HEK293 (cell line): ENCODE results near the gene GTPBP1.

Source experiments
- CTCF ChIA-PET: fragments of 350-600 bp; formaldehyde crosslinking; extraction: SDS; loops from one replicate; lab custom pipeline; 2021; ENCODE audit warnings: antibody characterized with exemption; lab: Yijun Ruan, JAX
- POLR2A ChIA-PET: fragments of 300-600 bp; formaldehyde crosslinking; extraction: SDS; loops from one replicate; lab custom pipeline; 2020; ENCODE audit warnings: antibody characterized with exemption, inconsistent platforms; lab: Yijun Ruan, JAX
- H3K27ac ChIP-seq: fragments of 200-500 bp; sonication (Bioruptor generic); 2 replicates; pipeline ENCODE4 v1.5.1; 2014; ENCODE audit warnings: low read depth, low read length, control low read depth, inconsistent platforms; ENCODE audit errors: extremely low read depth
- H3K36me3 ChIP-seq, 2 experiments: fragments of 200-500 bp in 1 of 2; sonication (Bioruptor generic) in 1 of 2; 1 replicate in 1 of 2; 2 replicates in 1 of 2; pipeline ENCODE4 v1.5.1; 2014 to 2017; ENCODE audit warnings: inconsistent platforms in 2 of 2, low read length in 2 of 2; ENCODE audit not compliant: control insufficient read depth in 2 of 2, insufficient read depth in 1 of 2
- H3K4me1 ChIP-seq: fragments of 200-500 bp; sonication (Bioruptor generic); 2 replicates; pipeline ENCODE4 v1.5.1; 2014; ENCODE audit warnings: mild to moderate bottlenecking, low read length, inconsistent platforms; ENCODE audit not compliant: control insufficient read depth, insufficient read depth
- H3K4me3 ChIP-seq: 2 replicates; pipeline ENCODE4 v1.5.1; 2011; ENCODE audit warnings: low read depth, mild to moderate bottlenecking, control low read depth, low read length, moderate library complexity
- H3K9me3 ChIP-seq: fragments of 200-500 bp; sonication (Bioruptor generic); 2 replicates; pipeline ENCODE4 v1.5.1; 2014; ENCODE audit warnings: low read depth, low read length, inconsistent platforms; ENCODE audit not compliant: control insufficient read depth, insufficient read depth
- CTCF ChIP-seq: fragments of 450-650 bp; formaldehyde crosslinking; IDR thresholded peaks from 2 replicates; pipeline ENCODE4 v1.5.1; 2016; ENCODE audit warnings: missing biosample characterization, missing genetic modification characterization
- SCRT2 ChIP-seq: fragments of 450-650 bp; formaldehyde crosslinking; IDR thresholded peaks from 2 replicates; pipeline ENCODE4 v1.5.1; 2016; ENCODE audit warnings: missing biosample characterization, missing genetic modification characterization
- ZBTB17 ChIP-seq: fragments of 450-650 bp; formaldehyde crosslinking; IDR thresholded peaks from 2 replicates; pipeline ENCODE4 v1.5.1; 2016; ENCODE audit warnings: missing biosample characterization, missing genetic modification characterization
- ZNF280D ChIP-seq: fragments of 450-650 bp; formaldehyde crosslinking; IDR thresholded peaks from 2 replicates; pipeline ENCODE4 v1.5.1; 2016; ENCODE audit warnings: missing biosample characterization, missing genetic modification characterization
- ZNF449 ChIP-seq: fragments of 450-650 bp; formaldehyde crosslinking; IDR thresholded peaks from 2 replicates; pipeline ENCODE4 v1.5.1; 2017; ENCODE audit warnings: missing biosample characterization, mild to moderate bottlenecking, missing genetic modification characterization, moderate library complexity
- ZNF549 ChIP-seq: fragments of 450-650 bp; IDR thresholded peaks from 2 replicates; pipeline ENCODE4 v1.5.1; 2018; ENCODE audit warnings: missing biosample characterization, missing genetic modification characterization, mild to moderate bottlenecking, inconsistent platforms, moderate library complexity
- ZNF660 ChIP-seq: fragments of 450-650 bp; IDR thresholded peaks from 2 replicates; pipeline ENCODE4 v1.5.1; 2018; ENCODE audit warnings: missing biosample characterization, mild to moderate bottlenecking, missing genetic modification characterization
- ZNF670 ChIP-seq: fragments of 450-650 bp; formaldehyde crosslinking; IDR thresholded peaks from 2 replicates; pipeline ENCODE4 v1.5.1; 2016; ENCODE audit warnings: missing biosample characterization, missing genetic modification characterization, low read depth
- ZNF701 ChIP-seq: fragments of 450-650 bp; formaldehyde crosslinking; IDR thresholded peaks from 2 replicates; pipeline ENCODE4 v1.5.1; 2016; ENCODE audit warnings: missing biosample characterization, missing genetic modification characterization
- ZNF76 ChIP-seq: fragments of 450-650 bp; formaldehyde crosslinking; IDR thresholded peaks from 2 replicates; pipeline ENCODE4; 2016; ENCODE audit warnings: low read depth, missing biosample characterization, missing genetic modification characterization, borderline replicate concordance
- ZNF768 ChIP-seq: fragments of 450-650 bp; formaldehyde crosslinking; IDR thresholded peaks from 2 replicates; pipeline ENCODE4 v1.5.1; 2018; ENCODE audit warnings: missing biosample characterization, mild to moderate bottlenecking, missing genetic modification characterization
- ZNF837 ChIP-seq: fragments of 450-650 bp; formaldehyde crosslinking; IDR thresholded peaks from 2 replicates; pipeline ENCODE4 v1.5.1; 2016; ENCODE audit warnings: missing biosample characterization, missing genetic modification characterization
- ZSCAN23 ChIP-seq: fragments of 450-650 bp; formaldehyde crosslinking; IDR thresholded peaks from 2 replicates; pipeline ENCODE4 v1.5.1; 2016; ENCODE audit warnings: missing biosample characterization, missing genetic modification characterization

GTPBP1 gene

GRCh38 chr22:38724176-38724575 lies 18.4 kb downstream of the GTPBP1 start:
- H3K36me3 ChIP-seq, result peaks cover 49 to 94% of the 10 kb centered on the region in 2 experiments
- TF ChIP-seq ZNF660 (no peak), ZNF768 (no peak), ZNF701 (no peak), ZNF449 (no peak), ZNF280D (no peak), ZSCAN23 (tag by site-specific recombination) (no peak), ZNF549 (tag by site-specific recombination) (no peak), ZNF837 (no peak)
- TF ChIP-seq, all 188 proteins: peak for 0
- ChIA-PET POLR2A (interaction anchor here (1.3 to 5.3 kb wide), 2 partner anchors 10 to 18 kb away, joined by 7 to 23 read pairs; partner anchors contain the start of gene GTPBP1), CTCF (interaction anchor here (0.5 to 5.1 kb wide), 9 partner anchors 9 to 172 kb away, joined by 3 to 39 read pairs (median 10); no protein-coding TSS in a partner anchor)
- no peak overlapping the region for H3K27ac ChIP-seq
- H3K4me3 ChIP-seq, result no peak overlapping the region
- no peaks in the 10 kb centered on the region for H3K9me3 ChIP-seq
- no peaks in the 10 kb centered on the region for H3K4me1 ChIP-seq

- POLR2A ChIA-PET, result interaction anchor here (1.0 to 5.3 kb wide), 4 partner anchors 9 to 19 kb away, joined by 3 to 23 read pairs (median 6); partner anchors contain the start of gene GTPBP1
- Histone ChIP-seq H3K4me1 (no peaks in the 10 kb centered on the region), H3K4me3 (no peak overlapping the region), H3K9me3 (no peaks in the 10 kb centered on the region), H3K27ac (peak overlapping the region; percentile 36; the same call in 1 of the 2 replicates), H3K36me3 (peaks cover 47 to 98% of the 10 kb centered on the region in 2 experiments)
- CTCF ChIA-PET, result interaction anchor here (0.6 to 5.1 kb wide), 17 partner anchors 8 to 761 kb away, joined by 3 to 39 read pairs (median 4); no protein-coding TSS in a partner anchor
- no peak for TF ChIP-seq ZNF670 (tag by site-specific recombination)
- TF ChIP-seq ZNF76 (tag by site-specific recombination), result no peak
- TF ChIP-seq SCRT2 (tag by site-specific recombination), result peak; percentile 48; the same call in 1 of the 2 replicates
- peak; percentile 32; the same call in 1 of the 2 replicates for TF ChIP-seq CTCF (tag by site-specific recombination)
- TF ChIP-seq ZBTB17, result peak; percentile 54; the same call in 1 of the 2 replicates
Observed at GRCh38 chr22:38724926-38725571, 19.3 kb downstream of the GTPBP1 start.
